Fibroblast of peridontal ligament (primary cell): Measurements from ENCODE around the gene MT2A.
"Not testable (repeated sequence)": the region's sequence is repeated elsewhere in the genome, so short reads cannot be mapped to it uniquely, and the experiment has no call there.

ENCODE experiments used
- DNase-seq: peaks from one replicate; pipeline ENCODE4 v3.0.0-alpha.2; 2010; ENCODE audit errors: extremely low read depth

The MT2A gene

DNA sequence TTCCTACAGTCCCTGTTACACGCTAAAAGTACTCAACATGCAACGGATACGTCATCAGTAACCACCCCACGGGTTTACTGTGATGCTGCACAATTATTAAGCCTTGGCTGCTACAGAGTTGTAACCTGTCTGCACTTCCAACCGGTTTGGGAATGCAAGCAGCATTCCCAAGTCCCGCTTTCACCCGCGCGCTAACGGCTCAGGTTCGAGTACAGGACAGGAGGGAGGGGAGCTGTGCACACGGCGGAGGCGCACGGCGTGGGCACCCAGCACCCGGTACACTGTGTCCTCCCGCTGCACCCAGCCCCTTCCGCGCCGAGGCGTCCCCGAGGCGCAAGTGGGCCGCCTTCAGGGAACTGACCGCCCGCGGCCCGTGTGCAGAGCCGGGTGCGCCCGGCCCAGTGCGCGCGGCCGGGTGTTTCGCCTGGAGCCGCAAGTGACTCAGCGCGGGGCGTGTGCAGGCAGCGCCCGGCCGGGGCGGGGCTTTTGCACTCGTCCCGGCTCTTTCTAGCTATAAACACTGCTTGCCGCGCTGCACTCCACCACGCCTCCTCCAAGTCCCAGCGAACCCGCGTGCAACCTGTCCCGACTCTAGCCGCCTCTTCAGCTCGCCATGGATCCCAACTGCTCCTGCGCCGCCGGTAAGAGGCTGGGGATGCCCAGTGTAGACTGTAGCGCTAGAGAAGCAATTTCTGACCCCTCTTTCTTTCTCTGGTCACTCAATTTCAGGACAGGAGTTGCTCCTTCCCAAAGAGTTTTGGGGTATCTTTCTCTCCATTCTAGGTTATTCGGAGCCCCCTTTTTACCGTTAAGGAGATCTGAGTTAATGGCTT lies at the start of gene MT2A:
Gene MT2A (plus strand): TSS at position 542 of the 833 bp plus-strand sequence. CDS start 72 bp downstream, at position 614.
- peak; percentile 92 for DNase-seq

DNA sequence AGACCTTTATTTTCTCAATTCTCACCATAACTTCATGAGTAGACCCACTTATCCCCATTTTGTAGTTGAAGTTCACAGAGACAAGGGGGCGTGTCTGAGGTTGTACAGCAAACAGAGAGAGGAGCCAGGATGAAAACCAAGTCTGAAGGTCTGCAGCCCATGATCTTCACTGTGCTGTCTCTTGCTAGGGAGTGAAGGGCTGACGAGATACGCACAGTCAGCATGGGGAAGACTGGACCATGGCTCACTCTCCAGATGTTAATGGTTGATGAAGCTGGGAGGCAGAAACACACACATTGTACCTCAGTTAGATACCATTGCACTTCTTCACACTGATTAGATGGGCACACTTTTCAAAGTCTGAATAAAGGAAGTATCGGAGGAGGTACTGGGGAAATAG lies 49.3 kb upstream of the MT2A start:
- no peak for DNase-seq

DNA sequence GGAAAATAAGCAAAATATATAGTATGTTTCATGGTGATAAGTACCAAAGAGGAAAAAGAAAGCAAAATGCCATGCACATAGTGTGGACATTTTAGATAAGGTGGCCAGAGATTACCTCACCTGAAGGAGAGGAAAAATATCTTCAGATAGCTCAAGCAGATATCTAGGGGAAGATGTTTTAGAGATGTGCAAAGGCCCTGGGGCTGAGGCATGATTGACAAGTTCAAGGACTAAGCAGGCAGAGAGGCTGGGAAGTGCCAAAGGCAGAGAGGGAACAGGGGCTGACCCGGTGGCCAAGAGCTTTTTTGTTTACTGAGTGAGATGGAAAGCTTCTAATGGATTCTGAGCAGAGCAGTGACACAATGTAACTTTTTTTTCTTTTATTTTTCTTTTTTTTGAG lies 47.9 kb upstream of the MT2A start:
- no peak for DNase-seq

DNA sequence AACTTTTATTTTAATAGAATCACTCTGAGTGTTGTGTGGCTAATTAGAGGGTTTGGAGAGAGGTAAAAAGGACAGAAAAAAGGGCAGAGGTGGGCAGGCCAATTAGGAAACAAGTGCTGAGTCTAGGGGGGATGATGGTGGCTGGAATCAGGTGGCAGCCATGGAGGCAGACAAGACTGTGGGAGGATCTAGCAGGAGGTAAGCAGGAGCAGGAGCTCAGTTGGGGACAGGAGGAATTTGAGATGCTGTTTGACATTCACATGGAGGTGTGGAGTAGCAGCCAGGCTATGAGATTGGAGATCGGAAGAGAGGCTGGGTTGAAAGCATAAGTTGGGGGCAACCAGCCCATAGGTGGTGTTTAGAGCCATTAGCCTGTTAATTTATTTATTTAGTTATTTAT lies 47.3 kb upstream of the MT2A start:
- no peak for DNase-seq

DNA sequence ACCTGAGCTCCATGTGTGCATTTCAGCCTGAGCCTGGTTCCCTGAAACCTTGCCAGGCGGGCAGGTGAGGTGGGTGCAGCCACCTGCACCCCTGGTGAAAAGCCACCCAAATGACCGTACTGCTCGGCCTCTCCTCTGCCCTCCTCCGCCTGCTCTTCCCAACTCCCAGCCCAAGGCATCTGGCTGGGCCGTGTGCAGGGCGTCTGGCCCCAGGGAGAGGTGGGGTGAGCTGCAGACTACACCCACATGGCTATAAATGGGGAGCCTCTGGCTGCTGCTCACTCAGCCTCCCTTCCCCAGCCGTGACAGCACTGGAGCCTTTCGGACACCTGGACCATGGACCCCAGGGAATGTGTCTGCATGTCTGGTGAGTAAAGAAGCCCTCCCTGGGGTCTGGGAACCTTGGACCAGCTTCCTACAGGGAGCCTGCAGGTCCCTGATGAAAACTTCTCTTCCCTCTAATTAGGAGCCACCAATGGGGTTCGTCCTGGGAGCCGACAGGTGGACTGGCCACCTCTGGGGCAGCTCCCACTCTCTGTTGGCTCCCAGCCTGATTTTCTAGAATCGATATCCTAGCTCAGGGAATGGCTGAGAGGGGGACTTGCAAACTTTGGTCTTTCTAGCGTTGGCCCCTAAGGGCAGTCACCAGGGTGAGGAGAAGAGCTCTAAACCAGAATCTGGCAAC lies 43.4 kb upstream of the MT2A start, which contains the start of gene MT4:
Gene MT4 (plus strand): TSS at position 281 of the 685 bp plus-strand sequence. CDS start 56 bp downstream, at position 337.
- DNase-seq: no peak

DNA sequence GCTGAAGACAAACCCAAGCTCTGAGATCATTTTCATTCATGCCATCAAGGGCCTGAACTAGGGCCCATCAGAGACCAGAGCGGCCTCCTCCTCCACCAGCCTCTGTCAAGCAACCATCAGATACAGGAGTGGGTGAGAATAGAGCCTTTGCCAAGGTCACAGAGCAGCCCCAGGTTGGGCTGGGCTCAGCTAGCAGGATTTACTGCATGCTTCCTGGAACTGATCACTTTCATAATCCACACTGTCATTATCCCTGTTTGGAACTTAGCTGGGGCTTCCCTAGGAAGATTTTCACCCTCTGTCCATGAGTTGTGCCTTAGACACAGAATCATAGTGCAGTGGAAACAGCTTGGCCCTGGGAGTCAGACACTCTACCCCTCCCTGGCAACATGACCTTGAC lies 38.4 kb upstream of the MT2A start:
- no peak for DNase-seq

DNA sequence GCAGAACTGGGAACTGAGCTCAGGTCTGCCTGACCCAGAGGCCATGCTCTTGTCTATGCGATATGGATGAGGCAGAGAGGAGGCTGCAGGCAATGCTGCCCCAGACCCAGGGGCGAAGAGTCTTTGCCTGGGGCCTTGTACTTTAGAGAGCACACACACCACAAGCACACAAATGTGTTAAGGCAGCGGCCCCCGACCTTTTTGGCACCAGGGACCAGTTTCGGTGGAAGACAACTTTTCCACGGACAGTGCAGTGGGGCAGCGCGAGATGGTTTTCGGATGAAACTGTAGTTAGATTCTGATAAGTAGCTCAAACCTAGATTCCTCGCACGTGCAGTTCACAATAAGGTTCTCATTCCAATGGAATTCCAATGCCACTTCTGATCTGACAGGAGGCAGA lies 36.9 kb upstream of the MT2A start:
- no peak for DNase-seq

DNA sequence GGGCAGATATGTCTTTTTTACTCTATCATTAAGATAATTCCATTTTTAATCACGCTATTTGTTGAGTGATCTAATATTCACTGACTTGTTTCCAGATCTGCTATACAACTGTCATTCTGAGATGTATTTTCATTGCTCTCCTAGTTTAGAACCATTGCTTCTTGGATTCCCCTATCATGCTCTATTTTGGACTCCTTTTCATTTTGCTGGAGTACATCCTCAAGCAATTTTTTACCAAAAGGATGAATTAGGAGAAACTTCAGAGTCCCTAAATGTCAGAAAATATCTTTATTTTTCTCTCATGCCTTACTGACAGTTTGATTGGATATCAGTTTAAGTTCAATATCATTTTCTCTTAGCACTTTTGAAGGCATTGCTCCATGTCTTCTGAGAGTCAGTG lies 33.8 kb upstream of the MT2A start:
- no peak for DNase-seq

DNA sequence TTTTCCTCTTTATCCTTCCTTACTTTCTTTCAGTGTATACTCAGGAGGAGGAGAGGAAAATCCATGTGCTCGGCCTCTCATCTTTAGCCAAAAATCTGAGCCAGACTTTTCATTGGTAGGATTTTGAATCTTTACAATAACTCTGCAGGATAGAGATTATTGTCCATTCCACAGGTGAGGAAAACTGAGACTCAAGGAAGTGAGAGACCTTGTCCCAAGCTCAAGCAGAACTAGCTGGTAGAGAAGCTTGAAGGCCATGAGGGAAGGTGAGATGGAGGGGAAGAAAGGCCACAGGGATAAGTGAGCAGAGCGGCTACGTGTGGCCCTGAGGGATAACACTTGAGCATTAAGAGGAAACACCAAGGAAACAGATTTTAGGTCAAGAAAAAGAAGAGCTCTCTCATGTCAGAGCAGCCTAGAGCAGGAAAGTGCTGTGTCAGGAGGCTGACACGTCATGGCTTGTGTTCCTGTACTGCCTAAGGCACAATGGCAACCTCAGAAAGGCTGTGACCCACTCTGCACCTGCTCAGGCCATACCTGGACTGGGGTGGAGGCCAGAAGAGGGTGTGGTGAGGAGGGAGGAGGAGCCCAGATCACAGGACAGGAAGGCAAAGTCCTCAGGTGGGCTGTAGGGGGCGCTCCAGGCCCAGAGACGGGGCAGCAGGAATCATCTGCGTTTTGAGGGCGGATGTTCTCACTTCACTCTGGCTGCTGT lies 31.6 kb upstream of the MT2A start:
- DNase-seq: peak; percentile 53

DNA sequence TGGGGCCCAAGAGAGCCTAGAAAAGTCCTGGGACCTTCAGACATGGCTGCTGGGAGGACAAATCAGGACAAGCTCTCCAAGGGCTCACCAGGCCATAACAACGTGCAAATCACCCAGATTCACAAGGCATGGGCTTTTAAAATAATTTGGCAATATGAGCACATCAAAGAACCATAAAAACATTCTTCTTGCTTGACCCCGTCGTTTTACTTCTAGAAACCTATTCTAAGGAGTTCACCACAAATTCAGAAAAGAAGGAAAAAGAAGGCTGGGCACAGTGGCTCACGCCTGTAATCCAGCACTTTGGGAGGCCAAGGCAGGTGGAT lies 31.1 kb upstream of the MT2A start:
- DNase-seq: no peak

DNA sequence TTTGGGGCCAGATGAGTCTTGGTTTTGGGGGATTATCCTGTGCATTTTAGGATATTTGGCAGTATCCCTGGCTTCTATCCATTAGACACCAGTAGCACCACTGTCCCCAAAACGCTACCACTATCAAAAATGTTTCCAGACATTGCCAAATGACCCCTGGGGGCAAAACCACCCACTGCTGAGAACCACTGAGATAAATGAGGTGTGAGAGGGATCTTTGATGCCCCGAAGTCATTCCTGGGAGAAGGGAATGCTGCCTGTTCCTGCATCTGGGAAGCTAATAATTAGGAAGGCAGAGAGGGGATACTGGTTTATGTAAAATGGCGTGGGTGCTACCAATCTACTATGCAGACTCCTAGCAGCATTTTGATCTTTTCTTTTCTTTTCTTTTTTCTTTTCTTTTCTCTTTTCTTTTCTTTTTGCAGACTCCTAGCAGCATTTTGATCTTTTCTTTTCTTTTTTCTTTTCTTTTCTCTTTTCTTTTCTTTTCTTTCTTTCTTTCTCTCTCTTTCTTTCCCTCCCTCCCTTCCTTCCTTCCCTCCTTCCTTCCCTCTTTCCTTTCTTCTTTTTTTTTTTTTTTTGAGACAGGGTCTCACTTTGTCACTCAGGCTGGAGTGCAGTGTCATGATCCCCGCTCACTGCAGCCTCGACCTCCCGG lies 27.9 kb upstream of the MT2A start:
- DNase-seq: no peak

DNA sequence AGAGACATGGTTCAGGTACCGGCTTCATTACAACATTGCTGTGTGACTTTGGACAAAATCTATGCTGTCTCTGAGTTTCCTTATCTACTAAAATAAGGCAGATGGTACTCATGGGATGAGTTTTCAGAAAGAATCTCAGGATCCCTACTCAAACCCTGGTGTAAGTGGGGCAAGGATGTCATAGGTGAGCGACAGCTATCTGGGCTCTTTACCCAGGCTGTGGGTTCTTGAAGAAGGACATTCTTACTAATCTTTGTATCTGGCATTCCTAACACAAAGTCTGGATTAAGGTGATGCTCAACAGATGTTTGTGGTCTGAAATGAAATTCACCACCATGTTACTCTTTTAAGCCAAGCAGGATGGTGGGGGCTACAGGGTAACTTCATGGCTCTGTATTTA lies 25.5 kb upstream of the MT2A start:
- not testable (repeated sequence) for DNase-seq

DNA sequence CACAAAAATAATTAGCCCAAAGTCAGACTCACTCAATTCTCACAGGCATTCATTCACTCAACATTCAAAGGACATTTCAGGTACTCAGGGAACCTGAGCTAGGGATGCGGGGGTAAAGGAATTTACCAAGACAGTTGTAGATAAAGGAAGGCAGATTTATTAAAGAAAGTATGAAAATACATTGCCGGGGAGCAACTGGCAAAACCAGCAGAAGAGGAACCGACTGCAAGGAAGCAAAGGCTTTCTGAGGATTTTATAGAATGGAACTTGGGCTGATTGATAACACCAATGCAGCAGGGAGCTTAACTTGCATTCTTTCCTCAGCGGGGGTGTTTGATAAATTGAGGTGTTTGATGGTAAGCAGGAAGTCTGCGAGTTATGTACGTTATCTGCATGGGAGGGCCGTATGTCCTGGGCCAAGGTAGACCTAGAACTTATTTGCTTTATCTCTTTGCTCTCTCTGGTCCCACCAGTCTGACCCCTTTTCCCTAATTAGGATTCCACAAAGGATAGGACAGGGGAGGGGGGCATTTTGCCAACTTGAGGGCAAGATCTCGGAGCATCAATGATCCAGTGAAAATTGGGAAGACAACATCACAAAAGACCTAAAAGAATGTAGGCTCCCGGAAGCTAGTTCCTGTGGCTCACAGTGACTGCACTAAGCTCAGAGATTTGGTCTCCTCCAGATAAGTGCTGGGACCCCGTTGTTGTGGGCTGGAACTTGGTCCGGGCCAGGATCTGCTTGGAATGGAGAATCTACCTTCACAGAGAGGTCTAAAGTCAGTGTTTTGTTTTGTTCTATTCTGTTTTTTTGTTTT lies 24.8 kb upstream of the MT2A start:
- no peak for DNase-seq

DNA sequence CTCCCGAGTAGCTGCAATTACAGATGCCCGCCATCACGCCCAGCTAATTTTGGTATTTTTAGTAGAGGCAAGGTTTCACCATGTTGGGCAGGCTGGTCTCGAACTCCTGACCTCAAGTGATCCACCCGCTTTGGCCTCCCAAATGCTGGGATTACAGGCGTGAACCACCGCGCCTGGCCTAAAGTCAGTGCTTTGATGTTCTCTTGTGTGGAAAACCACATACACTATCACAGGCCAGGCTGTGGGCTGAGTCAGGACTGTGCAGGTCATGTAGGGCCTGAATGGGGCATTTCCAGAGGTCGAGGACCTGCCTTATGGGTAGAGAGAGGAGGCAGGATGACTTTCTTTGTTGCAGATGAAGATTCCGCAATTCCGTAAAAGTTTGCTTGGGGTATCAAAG lies 24.1 kb upstream of the MT2A start:
- no peak for DNase-seq

DNA sequence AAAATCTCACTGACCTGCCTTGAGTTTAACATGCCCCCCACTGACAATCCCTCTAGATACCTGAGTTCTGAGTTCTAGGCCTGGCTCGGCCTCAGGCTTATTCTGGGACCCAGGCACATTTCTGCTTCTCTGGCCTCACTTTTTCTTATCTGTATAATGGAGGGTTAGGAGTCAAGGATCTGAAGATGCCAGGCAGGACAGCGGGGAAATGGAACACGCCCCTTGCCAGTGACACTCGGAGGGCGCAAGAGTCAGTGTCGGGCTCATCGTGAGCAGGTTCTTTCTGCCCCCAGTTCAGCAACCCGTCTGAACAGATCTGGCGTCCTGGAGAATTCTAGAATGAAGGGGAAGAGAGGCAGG lies 19.6 kb upstream of the MT2A start:
- DNase-seq: no peak

DNA sequence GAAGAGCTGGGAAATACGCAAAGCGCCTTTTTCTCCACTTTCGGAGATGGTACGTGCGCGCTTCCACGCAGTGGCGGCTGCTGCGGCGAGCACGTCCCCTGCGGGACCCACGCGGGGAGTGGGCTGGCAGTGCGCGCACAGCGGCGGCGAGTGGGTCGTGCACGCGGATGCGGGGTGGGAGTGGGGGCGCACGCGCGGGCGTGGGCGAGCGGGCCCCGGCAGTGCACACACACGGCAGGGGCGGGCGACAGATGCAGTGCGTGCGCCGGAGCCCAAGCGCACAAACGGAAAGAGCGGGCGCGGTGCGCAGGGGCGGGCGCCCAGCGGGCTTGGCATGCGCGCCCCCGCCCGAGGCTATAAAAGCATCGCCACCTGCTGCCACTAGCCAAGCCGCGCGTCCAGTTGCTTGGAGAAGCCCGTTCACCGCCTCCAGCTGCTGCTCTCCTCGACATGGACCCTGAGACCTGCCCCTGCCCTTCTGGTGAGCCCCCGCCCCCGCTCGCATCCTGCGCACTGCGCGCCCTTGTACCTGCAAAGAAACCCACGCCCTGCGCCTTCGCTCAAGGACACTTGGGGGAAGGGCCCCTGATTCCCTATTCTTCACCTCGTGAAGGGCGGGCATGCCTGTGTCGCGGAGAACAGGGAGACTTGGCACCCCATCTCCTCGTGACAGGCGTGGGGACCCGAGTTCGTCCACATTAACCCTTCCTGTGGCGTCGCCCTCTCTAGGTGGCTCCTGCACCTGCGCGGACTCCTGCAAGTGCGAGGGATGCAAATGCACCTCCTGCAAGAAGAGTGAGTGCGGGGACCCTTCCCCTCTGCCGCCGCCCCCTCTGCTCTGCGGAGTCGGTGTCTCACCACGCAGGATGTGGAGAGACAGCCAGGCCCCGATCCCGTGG lies 19.0 kb upstream of the MT2A start, which contains the start of gene MT3:
Gene MT3 (plus strand): TSS at position 388 of the 899 bp plus-strand sequence. CDS start 63 bp downstream, at position 451.
- no peak for DNase-seq

DNA sequence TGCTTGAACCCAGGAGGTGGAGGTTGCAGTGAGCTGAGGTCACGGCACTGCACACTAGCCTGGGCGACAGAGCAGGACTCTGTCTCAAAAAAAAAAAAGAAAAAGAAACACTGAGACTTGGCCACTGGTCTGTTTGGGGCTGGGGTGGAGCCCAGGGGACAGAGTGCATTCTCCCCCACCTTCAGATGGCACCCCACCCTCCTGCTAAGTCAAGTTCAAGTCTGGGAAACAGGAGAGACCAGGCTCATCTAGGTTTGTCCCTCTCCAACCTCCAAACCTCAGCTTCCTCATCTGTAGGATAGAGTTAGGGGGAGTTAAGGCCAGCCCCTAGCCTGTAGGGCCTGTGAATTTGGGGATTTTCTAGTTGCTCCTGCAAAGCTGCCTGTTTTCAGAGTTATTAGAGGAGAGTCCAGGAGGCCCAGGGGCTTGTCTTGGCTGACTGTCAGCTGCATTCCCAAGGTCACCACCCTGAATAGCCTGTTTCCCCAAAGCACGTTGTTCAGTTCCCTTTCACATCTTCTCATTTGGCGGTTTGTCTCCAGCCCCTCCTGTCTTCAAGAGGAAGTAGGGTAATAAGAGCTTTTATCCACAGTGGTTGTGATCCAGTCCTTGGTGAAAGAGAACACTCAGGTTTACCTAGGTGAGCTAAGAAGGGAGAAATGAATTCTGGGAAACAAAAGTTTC lies 16.9 kb upstream of the MT2A start:
- DNase-seq: no peak

DNA sequence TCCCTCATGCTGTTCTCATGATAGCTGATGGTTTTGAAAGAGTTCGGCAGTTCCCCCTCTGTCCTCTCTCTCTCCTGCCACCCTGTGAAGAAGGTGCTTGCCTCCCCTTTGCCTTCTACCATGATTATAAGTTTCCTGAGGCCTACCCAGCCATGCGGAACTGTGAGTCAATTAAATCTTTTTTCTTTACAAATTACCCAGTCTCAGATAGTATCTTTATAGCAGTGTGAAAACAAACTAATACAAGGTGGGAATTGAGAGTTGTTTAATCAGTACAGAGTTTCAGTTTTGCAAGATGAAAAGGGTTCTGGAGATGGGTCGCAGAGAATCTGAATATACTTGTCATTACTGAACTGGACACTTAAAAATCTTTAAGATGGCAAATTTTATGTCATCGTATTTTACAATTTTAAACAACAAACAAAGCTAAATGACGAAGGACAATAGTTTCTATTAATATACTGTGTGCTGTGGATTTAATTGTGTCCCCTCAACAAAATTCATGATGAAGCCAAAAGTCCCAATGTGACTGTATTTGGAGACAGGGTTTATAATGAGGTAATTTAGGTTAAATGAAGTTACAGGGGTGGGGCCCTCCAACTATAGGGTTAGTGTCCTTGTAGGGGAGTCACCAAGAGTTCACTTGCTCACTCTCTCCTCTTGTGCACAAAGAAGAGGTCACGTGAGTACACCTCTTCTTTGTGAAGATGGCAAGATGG lies 14.7 kb upstream of the MT2A start:
- DNase-seq: no peak

DNA sequence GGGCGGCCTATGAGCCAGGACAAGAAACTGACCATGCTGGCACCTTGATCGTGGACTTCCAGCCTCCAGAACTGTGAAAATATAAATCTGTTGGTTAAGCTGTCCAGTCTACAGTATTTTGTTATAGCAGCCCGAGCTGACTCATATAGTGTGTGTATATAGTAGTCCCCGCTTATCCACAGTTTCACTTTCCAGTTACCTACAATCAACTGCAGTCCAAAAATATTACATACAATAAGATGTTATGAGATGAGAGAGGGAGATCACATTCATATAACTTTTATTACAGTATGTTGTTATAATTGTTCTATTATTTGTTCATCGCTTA lies 14.1 kb upstream of the MT2A start:
- no peak for DNase-seq
